GM19240 (cell line): Measurements from ENCODE around the gene SAC3D1.
"Not testable (repeated sequence)": the region's sequence is repeated elsewhere in the genome, so short reads cannot be mapped to it uniquely, and the experiment has no call there.

ENCODE experiments used
- DNase-seq: peaks from one replicate; pipeline ENCODE4 v3.0.0; 2011; ENCODE audit warnings: low spot score; ENCODE audit not compliant: insufficient read length

SAC3D1 gene

DNA sequence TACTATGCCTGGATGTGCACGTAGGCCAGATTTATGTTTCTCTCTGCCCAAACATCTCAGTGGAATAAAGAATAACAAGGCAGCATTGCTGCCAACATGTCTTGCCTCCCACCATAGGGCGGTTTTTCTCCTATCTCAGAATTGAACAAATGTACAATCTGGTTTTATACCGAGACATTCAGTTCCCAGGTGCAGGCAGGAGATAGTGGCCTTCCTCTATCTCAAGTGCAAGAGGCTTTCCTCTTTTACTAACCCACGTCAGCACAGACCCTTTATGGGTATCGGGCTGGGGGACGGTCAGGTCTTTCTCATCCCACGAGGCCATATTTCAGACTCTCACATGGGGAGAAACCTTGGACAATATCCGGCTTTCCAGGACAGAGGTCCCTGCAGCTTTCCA, 17.5 kb upstream of the SAC3D1 start:
- not testable (repeated sequence) for DNase-seq

DNA sequence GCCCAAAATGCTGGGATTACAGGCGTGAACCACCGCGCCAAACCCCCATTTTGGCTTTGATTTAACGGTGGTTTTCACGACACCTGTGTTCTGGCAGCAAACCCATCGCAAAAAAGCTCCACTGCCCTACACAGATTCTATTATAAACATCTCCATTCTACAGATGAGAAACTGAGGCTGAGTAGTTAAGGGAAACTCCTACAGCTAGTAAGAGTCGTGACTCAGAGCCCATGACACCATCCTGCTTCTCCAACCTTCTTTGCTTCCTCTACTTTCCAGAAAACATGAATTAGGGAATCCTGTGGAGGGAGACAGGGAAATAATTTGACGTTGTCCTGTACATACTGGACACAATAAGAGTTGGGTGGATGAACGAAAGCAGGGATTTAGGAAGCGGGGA, 14.2 kb upstream of the SAC3D1 start:
- no peak for DNase-seq

DNA sequence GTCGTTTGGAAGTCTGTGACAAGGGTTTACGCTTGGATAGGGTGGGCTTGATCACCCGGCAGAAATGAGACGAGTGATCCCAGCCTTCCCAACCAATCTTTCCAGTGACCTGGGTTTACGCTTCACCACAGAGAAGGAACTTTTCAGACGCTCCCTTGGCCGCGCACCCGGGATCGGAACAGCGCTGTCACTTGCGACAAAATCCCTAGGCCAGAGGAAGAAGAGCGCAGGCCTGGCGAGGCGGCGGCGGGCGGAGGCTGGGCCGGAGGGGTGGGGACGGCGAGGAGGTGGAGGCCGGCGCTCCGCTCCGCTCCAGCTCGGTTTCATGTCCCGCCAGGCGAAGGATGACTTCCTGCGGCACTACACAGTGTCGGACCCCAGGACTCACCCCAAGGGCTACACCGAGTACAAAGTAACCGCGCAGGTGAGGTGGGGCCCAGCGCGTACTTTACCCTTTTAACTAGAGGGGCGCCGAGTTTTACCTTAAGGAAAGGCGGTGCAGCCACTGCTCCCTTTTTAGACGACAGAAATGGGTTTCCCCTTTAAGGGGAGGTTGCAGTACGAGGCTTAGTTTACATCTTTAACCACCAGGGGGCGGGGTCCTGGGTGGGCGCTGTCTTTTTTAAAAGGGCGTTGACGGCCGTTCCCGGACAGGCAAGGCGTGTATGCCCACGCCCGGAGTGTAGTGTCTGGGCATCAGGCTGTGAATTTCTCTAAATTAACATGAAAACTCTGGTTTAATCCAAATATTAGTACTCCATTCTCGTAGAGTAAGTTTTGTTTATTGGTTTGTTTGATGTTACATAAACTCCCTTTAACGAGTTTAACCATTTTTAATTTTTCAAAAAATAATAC, 13.6 kb upstream of the SAC3D1 start, which contains the start of gene SNX15:
Gene SNX15, plus strand, starts transcription at position 227 of the 855 bp plus-strand sequence. Its CDS starts 99 bp downstream, at position 326.
- peak; percentile 89 for DNase-seq

DNA sequence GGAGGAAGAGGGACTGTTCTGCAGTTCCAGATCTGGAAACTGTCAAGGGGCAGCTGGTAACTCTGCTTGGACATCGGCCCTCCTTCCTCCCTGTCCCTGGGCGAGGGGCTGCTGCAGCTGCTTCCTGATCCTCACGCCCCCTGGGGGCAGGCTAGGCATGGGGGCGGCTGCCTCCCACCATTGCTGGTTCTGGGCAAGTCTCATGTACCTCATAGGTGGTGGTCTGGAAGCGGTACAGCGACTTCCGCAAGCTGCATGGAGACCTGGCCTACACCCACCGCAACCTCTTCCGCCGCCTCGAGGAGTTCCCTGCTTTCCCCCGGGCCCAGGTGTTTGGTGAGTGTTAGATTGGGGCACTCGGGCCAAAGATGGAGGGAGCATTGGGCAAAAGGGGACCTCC, 8.8 kb upstream of the SAC3D1 start:
- DNase-seq = no peak

DNA sequence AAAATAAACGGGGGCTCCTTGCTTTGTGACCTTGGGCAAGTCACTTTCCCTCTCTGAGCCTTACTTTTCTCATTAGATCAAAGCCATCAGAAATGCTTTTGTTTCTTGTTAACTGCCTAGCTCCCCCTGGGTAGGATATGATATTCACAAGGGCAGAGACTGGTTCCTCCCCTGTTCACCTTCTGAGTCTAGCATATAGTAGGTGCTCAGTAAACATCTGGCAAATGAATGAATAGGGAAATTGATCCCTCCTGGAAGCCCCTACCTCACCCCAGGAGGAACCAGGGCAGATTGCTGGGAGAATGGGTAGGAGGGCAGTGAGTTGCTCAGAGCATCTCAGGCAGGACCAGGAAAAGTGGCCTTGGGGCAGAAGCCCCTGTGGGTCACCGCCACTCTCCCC, 6.6 kb upstream of the SAC3D1 start:
- DNase-seq = no peak

DNA sequence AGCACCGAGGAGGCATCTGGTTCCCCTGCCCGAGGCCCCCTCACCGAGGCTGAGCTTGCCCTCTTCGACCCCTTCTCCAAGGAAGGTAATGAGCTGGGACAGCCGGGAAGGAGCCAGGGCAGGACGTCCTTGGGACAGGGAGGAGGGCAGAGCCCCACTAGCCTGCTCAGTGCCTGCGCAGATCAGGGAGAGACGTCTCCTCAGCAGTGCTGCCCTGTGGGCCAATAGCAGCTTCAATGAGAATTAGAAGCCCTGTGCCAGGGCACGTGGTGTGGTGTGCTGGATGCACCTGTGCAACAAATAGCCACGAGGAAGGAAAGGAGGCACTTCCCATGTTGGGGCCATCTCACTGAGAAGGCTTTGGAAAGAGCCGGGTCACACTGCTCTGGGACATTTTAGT, 5.4 kb upstream of the SAC3D1 start:
- DNase-seq = no peak

DNA sequence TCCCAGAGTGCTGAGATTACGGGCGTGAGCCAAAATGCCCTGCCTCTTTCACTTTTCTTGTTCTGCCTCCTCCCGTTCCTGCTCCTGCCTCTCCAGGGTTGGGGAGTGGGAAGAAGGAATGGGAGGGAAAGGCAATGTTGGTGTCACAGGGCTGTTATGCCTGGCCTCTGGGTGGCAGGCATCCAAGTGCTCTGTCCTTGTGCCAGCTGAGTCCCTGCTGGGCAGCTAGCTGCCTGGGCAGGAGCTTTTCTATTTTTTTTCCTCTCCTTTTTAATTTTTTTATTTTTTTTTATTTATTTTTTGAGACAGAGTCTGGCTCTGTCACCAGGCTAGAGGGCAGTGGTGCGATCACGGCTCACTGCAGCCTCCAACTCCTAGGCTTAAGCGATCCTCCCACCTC, 4.1 kb upstream of the SAC3D1 start:
- DNase-seq = no peak

DNA sequence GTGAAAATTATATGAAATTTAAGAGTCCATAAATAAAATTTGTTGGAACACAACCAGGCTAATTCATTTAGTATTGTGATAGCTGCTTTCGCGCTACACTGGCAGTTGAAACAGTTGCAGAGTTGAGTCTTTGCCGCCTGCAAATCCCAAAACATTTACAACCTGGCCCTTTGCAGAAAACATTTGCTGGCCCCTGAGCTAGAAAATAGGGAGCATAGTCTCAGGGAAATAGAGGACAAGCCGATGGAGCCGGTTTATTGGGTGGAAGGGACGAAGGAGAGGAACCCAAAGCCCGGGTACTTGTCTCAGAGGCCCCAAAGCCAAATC, 527 bp upstream of the SAC3D1 start:
- DNase-seq = no peak

DNA sequence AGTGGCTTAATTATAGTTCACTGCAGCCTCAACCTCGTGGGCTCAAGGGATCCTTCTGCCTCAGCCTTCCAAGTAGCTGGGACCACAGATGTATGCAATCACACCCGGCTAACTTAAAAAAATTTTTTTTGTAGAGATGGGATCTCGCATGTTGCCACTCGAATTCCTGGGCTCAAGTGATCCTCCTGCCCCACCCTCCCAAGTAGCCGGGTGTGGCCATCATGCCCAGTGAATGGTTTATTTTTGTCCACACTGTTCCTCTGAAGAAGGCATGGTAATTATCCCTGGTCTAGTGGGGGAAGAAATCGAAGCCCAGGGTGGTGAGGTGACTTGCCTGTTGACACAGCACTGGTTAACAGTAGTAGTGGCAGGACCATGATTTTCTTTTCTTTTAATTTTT, 1.9 kb downstream of the SAC3D1 start:
- no peak for DNase-seq

DNA sequence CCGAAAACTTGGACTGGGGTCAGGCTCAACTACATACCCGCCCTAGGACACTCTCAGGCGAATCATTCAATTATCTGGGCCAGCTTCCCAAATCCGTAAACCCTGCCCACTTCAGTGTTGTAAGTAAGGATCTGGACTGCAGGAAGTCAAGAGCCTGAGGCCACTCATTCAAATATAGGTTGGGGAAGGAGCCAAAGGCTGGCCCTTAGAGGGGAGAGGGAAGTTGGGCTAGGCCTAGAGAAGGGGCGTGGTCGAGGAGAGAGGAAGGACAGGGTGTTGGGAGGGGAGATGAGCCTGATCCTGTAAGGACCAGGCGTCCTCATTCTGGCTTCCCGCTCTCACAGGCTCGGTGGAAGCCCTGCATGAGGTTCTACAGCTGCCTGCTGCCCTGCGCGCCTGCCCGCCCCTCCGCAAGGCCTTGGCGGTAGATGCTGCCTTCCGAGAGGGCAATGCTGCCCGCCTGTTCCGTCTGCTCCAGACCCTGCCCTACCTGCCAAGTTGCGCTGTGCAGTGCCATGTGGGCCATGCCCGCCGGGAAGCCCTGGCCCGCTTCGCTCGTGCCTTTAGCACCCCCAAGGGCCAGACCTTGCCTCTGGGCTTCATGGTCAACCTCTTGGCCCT, 3.0 kb downstream of the SAC3D1 start:
- no peak for DNase-seq

DNA sequence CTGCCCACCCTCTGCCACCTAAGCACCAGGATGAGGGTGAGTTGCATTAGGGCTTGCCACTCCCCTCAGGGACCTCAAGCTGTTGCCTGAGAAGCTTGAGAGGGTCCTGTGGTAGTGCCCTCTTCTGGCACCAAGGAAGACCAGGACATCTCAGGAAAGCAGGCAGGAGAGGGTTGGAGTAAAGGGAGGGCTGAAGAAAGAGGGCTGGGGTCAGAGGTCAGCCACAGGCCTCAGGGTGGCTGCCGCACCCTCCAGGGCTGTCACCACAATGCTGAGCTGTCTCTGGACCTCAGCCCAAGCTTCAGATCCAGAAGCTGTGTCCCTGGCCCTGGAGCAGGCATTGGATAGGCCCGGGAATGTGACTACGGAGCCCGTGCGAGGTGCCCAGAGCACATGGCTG, 4.1 kb downstream of the SAC3D1 start:
- DNase-seq = no peak

DNA sequence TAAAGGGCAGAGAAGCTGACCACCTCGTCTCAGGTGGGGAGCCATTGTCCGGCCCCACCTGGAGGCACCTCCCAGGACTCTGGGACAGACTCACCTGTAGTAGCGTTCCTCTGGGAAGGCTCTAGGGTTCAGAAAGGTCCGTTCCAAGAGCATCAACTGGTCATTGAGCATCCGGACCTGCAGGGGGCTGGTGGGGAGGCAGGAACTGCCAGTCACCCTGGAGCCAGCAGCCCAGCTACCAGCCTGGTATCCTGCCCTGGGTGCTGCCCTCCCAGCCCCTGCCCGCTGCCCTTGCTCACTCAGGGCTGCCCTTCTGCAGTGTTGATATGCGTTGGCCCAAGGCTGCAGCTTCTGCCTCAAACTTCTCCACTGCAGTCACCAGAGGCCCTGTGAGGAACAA, 4.7 kb downstream of the SAC3D1 start:
- no peak for DNase-seq

DNA sequence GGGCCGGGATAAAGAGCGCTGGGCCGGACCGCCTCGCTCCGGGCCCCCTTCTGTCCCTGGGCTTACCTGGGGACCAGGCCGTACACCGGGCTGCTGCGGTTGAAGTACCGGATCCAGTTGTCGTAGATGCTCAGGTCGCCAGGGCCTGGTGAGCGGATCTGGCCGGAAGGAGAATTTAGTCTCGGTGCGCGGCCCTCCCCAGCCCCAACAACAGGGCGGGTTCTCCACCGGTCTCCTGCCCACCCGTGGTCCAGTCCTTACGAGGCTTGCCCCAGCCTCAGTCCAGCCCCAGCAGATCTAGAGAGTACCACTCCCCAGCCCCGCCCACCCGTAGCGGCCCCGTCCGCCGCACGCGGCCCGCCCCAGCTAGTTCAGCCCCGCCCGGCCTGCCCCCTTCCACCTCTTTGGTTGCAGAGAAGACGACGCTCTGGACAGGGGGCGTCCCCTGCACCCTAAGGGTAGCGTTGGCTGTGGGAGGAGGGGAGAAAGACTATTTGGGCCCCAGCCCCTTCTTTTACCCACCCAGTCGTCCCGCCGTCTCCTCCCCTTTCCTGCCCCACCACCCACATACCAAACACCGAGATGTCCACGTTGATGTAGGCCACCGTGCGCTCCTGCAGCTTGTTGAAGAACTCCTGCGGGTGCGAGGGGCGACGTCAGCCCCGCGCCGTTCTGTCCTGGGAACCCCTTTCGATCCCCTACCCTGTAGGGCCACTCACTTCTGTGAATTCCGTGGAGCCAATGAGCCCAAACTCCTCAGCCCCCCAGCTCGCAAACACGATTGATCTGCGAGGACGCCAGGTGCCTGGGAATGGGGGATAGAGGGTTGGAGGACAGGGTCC, 6.8 kb downstream of the SAC3D1 start:
- no peak for DNase-seq

DNA sequence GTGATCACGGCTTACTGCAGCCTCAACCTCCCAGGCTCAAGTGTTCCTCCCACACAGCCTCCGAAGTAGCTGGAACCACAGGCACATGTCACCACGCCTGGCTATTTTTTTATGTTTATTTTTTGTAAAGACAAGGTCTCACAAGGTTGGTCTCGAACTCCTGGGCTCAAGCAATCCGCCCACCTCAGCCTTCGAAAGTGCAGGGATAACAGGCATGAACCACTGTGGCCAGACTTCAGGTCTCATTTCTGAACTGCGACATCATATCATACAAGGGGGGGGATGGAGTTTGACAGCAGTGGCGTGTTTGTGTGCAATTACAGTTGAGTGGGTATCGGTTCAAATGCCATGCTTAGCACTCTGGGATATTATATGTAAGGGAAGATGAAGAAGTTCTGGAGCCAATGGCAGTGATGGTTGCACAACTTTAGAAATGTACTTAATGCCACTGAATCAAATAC, 10.4 kb downstream of the SAC3D1 start:
- DNase-seq = no peak

DNA sequence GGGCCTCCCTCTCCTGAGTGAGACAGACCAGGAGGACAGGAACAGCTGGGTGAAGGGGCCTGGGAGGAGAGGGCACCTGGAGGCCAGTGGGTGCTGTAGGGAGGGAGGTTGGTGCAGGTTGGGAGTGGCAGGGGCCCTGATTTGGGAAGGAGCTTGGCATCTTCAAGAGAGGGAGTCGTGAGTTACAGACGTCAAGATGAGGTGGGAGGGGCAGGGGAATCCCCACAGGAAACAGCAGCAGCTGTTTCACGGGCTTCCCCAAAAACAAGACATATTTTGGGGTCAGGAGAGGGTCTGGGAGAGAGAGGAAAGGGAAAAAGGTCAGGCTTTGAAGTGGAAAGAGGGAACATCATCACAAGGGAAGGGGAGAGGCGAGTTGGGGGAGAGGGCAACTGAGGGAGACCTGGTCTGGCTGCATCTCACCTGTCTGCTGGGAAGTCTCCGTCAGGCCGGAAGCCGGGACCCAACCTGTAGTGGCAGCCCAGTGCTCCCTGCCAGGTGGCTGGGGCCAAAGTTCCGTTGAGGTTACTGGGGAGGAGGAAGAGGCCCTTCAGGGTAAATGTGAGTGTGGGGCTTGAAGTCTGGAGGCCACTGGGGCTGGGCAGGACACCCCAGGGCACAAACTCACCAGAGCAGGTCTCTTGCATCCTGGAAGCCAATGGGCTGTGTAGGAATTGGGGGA, 13.0 kb downstream of the SAC3D1 start:
- DNase-seq = no peak

DNA sequence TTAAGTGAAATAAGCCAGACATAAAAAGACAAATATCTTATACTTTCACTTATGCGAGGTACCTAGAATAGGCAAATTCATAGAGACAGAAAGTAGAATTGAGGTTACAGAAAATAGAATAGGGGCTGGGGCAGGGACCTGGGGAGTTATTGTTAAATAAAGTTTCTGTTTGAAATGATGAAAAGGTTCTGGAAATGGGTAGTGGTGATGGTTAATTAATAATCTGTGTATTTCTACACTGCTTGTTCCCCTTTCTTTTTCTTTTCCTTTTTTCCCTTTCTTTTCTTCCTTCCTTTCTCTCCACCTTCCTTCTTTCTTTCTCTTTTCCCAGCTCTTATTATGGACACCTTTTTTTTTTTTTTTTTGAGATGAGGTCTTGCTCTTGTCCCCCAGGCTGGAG, 14.5 kb downstream of the SAC3D1 start:
- no peak for DNase-seq

DNA sequence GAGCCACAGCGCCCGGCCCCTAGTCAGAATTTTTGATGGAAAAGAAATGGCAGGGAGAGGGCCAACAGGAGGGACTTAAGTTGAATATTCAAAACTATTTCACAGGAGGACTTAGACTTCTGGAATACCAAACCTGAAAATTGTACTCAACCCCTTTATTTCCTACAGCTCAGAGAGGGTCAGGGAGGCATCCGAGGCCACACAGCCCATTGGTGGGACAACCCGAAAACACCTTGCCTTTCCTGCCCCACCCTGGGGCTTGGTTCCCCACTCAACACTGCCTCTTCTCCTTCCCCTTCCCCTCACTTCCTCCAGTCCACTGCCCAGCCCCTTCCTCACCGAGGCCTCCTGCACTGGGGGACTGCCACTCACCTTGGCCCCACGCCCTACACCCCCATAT, 16.0 kb downstream of the SAC3D1 start:
- DNase-seq = no peak

DNA sequence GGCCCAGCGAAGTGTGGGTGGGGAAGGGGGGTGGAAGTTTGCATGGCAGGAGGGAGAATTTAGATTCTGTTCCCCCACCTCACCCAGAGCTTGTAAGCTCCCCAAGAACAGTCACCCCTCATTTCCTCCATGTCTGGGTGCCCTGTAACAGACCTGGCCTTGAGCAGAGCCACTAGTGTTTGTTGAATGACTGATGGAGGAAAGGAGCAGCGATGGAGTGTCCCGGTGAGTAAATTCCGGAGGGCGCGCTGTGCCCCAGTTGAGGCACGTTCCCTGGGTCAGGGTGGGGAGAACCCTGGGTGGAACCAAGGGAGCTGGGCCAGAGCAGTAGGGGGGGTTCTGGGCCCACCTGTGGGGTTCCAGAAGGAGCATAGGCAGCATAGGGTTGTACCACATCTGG, 16.5 kb downstream of the SAC3D1 start:
- no peak for DNase-seq

DNA sequence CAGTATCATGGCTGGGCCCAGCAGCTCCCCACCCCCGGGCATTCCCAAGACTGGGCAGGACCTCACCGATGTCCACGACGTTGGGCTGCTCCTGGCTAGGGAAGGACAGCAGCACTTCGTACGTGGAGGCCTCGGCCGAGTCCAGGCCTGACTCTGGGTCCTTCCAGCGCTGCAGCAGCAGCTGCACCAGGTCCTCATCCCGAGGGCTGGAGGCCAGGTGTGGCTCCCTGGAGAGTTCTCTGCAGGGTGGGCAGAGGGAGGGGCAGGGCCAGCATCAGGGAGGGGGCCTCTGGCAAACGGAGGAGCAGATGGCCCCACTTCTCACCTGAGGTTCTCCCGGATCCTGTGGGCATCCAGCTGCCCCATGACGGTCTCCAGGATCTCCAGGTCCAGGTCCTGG, 17.0 kb downstream of the SAC3D1 start:
- DNase-seq = no peak

DNA sequence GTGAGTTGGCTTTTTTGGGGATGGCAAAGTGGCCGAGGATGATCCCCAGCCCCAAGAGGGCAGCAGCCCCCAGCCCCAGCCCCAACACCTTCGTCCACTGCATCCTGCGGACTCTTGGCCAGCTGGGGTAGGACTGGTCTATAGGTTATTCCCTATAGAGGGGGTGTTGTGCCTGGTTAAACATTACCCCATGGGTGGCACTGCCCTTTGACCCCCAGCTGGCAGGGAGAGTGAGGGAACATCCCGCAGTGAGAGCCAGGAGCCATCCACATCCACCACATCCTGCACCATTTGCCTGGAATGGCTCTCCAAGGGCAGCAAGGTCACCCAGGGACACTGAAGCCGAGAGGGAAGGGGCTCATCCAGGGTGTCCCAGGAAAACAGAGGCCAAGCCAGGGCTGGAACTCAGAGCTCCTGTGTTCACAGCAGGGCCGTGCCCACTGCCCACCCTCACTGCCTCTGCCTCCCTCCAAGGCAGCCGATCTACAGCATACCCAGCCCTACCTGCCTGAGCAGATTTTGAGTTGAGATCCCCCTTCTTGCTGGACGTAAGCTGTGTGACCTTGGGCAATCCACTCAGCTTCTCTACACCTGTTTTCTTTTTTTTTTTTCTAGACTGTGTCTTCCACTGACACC, 17.5 kb downstream of the SAC3D1 start, which contains the start of gene NAALADL1:
Gene NAALADL1, minus strand, starts transcription at position 135 of the 636 bp plus-strand sequence. Its CDS starts 32 bp downstream, at position 103.
- no peak for DNase-seq

DNA sequence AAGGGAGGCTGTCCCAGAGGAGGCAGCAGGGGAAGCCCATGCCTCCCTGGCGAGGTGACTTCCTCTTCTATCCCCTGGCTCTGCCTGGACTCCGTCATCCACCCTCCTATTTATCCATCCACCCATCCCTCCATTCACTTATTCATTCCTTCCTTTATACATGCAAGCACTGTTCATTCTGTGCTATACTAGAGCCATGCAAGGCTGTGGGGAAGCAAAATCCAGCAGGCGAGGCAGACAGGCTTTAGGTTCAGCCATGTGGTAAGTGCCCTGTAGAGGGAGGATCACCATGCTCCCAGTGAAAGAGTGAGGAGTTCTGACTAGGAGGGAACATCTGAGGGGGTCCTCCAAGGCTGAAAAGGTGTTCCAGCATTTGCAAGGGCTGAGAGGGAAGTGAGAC, 18.5 kb downstream of the SAC3D1 start:
- DNase-seq = no peak
